HEK293T (cell line): Measurements from ENCODE around the gene NPTX2.

Experiments
- CTCF ChIA-PET: fragments of 350-600 bp; formaldehyde crosslinking; extraction: SDS; loops from one replicate; lab custom pipeline; 2021; ENCODE audit warnings: antibody characterized with exemption, inconsistent platforms; lab: Yijun Ruan, JAX
- POLR2A ChIA-PET: fragments of 350-600 bp; formaldehyde crosslinking; extraction: SDS; loops from one replicate; lab custom pipeline; 2020; ENCODE audit warnings: antibody characterized with exemption, inconsistent platforms; lab: Yijun Ruan, JAX
- DNase-seq: peaks from one replicate; pipeline ENCODE4 v3.0.0; 2012; ENCODE audit warnings: mixed read lengths; ENCODE audit errors: extremely low spot score
- ARNT ChIP-seq: fragments of 450-650 bp; IDR thresholded peaks from 2 replicates; pipeline ENCODE4 v1.6.1; 2017; ENCODE audit warnings: mild to moderate bottlenecking
- BHLHE40 ChIP-seq: fragments of 450-650 bp; IDR thresholded peaks from 2 replicates; pipeline ENCODE4 v1.6.1; 2016; ENCODE audit warnings: mild to moderate bottlenecking, moderate library complexity, borderline replicate concordance
- CTBP1 ChIP-seq: fragments of 450-650 bp; IDR thresholded peaks from 2 replicates; pipeline ENCODE4 v1.6.1; 2016; ENCODE audit warnings: borderline replicate concordance
- ELF4 ChIP-seq: fragments of 450-650 bp; IDR thresholded peaks from 2 replicates; pipeline ENCODE4 v1.6.1; 2017; ENCODE audit warnings: antibody characterized with exemption
- FOXA1 ChIP-seq: fragments of 450-650 bp; IDR thresholded peaks from 2 replicates; pipeline ENCODE4 v1.6.1; 2016; ENCODE audit warnings: mild to moderate bottlenecking
- FOXK2 ChIP-seq: fragments of 450-650 bp; IDR thresholded peaks from 2 replicates; pipeline ENCODE4 v1.6.1; 2016; ENCODE audit warnings: mild to moderate bottlenecking
- FOXM1 ChIP-seq: fragments of 450-650 bp; IDR thresholded peaks from 2 replicates; pipeline ENCODE4 v1.6.1; 2017; ENCODE audit warnings: mild to moderate bottlenecking, borderline replicate concordance
- HDGF ChIP-seq: fragments of 450-650 bp; IDR thresholded peaks from 2 replicates; pipeline ENCODE4 v1.6.1; 2017; ENCODE audit warnings: antibody characterized with exemption, borderline replicate concordance
- L3MBTL2 ChIP-seq: fragments of 450-650 bp; conservative IDR thresholded peaks from 2 replicates; pipeline ENCODE4 v1.6.1; 2016; ENCODE audit warnings: mild to moderate bottlenecking
- LEF1 ChIP-seq: fragments of 450-650 bp; IDR thresholded peaks from 2 replicates; pipeline ENCODE4 v1.6.1; 2017; ENCODE audit warnings: mild to moderate bottlenecking, borderline replicate concordance
- NFRKB ChIP-seq: fragments of 450-650 bp; IDR thresholded peaks from 2 replicates; pipeline ENCODE4 v1.6.1; 2016; ENCODE audit warnings: mild to moderate bottlenecking, moderate library complexity
- SP1 ChIP-seq: fragments of 450-650 bp; IDR thresholded peaks from 2 replicates; pipeline ENCODE4 v1.6.1; 2017
- SUZ12 ChIP-seq: fragments of 450-650 bp; IDR thresholded peaks from 2 replicates; pipeline ENCODE4 v1.6.1; 2016; ENCODE audit warnings: mild to moderate bottlenecking
- TARDBP ChIP-seq: fragments of 450-650 bp; IDR thresholded peaks from 2 replicates; pipeline ENCODE4 v1.6.1; 2016
- ZNF384 ChIP-seq: fragments of 450-650 bp; IDR thresholded peaks from 2 replicates; pipeline ENCODE4 v1.6.1; 2016
- TF ChIP-seq, protein P1 (sequence below): fragments of 450-650 bp; IDR thresholded peaks from 2 replicates; pipeline ENCODE4 v1.6.1; 2016

Gene NPTX2

DNA sequence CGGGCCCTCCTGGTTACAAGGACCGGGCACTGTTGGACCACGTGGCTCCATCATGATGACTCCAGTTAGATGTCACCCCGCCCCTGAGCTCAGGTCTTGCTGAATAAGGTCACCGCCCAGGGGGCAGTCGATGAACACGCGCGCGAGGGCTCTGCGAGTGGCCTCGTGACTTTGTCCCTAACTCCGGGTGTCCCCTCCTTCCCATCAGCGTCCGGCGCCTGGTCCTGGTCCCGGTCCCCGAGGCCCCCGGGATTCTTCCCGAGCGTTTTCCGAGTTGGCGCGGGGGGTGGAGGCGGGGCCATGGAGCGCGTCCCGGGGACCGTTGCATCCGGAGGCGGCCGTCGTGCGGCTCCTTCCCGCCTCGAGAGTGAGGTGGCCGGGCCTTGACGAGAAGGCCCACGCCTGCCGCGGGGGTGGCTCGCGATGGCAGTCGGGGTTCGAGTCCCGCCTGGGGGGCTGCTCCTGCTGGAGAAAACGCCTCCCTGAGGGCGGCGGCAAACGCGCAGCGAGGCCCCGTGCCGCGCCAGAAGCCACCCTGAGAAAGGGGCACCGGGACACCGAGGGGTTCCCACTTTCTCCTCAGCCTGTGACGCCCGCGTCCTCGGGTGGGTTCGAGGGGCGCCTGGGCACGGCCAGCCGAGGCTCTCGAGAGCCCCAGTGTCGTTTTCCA is 569 bp upstream of the NPTX2 start:
- ChIA-PET POLR2A (interaction anchor here (0.6 to 1.4 kb wide), 7 partner anchors 8 to 47 kb away, joined by 3 to 5 read pairs (median 4); no protein-coding TSS in a partner anchor), CTCF (interaction anchor here (1.0 kb wide), 1 partner anchor 215 kb away, joined by 3 read pairs; the partner anchor contains the start of gene BAIAP2L1)
- DNase-seq, result no peak
- TF ChIP-seq L3MBTL2 (peak; percentile 40), ARNT (no peak)

DNA sequence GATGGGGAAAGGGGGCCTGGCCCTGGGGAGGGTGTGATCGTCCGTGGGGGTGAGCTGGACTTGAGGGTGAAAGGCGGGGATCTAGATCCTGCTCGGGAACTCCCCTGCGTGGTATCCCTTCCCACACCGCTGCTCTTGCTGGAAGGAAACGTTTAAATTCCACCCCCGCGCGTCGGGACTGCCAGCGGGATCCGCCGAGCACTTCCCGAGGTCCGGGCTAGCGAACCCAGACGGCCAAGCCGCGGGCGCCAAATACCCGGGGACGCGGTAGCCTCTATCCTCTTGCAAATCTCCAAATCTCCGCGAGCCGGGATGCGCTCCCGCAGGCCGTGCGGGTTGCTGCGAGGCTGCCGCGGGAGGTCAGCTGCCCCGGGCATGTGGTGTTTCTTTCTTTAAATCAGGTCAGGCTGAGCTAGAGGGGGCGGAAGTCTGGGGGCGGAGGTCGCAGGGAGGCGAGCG is 904 bp downstream of the NPTX2 start:
- ChIA-PET CTCF (interaction anchor here (1.4 kb wide), 1 partner anchor 214 kb away, joined by 3 read pairs; no protein-coding TSS in a partner anchor), POLR2A (interaction anchor here (1.0 to 1.4 kb wide), 2 partner anchors 48 to 111 kb away, joined by 3 read pairs; no protein-coding TSS in a partner anchor)
- no peak for DNase-seq
- no peak for TF ChIP-seq HDGF
- no peak for TF ChIP-seq ZNF384
- no peak for TF ChIP-seq LEF1
- TF ChIP-seq SP1, result no peak
- TF ChIP-seq CTBP1, result no peak
- TF ChIP-seq L3MBTL2, result no peak
- TF ChIP-seq FOXK2, result no peak
- TF ChIP-seq NFRKB, result no peak
- no peak for TF ChIP-seq ARNT
- TF ChIP-seq FOXA1, result no peak
- no peak for TF ChIP-seq BHLHE40
- TF ChIP-seq, protein P1, sequence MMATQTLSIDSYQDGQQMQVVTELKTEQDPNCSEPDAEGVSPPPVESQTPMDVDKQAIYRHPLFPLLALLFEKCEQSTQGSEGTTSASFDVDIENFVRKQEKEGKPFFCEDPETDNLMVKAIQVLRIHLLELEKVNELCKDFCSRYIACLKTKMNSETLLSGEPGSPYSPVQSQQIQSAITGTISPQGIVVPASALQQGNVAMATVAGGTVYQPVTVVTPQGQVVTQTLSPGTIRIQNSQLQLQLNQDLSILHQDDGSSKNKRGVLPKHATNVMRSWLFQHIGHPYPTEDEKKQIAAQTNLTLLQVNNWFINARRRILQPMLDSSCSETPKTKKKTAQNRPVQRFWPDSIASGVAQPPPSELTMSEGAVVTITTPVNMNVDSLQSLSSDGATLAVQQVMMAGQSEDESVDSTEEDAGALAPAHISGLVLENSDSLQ, result no peak
- TF ChIP-seq FOXM1, result no peak
- no peak for TF ChIP-seq SUZ12
- no peak for TF ChIP-seq ELF4
- TF ChIP-seq TARDBP, result no peak

DNA sequence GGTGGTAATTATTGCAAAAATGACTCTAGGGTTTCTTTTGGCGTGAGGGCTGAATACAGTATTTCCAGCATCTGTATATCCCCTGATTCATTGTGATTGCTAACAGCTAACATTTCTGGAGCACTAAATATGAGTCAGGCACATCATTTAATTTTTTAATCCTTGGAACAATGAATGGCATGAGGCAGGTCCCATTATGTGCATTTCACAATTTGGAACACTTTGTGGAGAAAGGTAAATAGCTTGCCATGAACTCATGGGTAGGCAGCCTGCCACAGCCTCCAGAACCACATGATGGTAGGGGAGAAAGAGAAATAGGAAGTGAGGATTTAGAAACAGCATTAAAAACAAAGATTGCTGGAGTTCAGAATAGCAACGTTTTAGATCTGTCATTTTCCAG is 1.7 kb downstream of the NPTX2 start:
- POLR2A ChIA-PET, result no interaction called here
- no peak for TF ChIP-seq FOXA1
- no peak for TF ChIP-seq NFRKB
- no peak for TF ChIP-seq CTBP1
- no peak for TF ChIP-seq LEF1
- no peak for TF ChIP-seq L3MBTL2
- no peak for TF ChIP-seq BHLHE40
- TF ChIP-seq FOXM1, result no peak
- no peak for TF ChIP-seq HDGF
- TF ChIP-seq SUZ12, result no peak
- TF ChIP-seq ZNF384, result no peak
- TF ChIP-seq, protein P1, result no peak
- no peak for TF ChIP-seq TARDBP
- no peak for TF ChIP-seq ELF4
- TF ChIP-seq FOXK2, result no peak
- no peak for TF ChIP-seq ARNT
- TF ChIP-seq SP1, result no peak
- DNase-seq, result no peak
- CTCF ChIA-PET, result interaction anchor here (0.7 to 1.4 kb wide), 2 partner anchors 193 to 213 kb away, joined by 3 read pairs; no protein-coding TSS in a partner anchor

DNA sequence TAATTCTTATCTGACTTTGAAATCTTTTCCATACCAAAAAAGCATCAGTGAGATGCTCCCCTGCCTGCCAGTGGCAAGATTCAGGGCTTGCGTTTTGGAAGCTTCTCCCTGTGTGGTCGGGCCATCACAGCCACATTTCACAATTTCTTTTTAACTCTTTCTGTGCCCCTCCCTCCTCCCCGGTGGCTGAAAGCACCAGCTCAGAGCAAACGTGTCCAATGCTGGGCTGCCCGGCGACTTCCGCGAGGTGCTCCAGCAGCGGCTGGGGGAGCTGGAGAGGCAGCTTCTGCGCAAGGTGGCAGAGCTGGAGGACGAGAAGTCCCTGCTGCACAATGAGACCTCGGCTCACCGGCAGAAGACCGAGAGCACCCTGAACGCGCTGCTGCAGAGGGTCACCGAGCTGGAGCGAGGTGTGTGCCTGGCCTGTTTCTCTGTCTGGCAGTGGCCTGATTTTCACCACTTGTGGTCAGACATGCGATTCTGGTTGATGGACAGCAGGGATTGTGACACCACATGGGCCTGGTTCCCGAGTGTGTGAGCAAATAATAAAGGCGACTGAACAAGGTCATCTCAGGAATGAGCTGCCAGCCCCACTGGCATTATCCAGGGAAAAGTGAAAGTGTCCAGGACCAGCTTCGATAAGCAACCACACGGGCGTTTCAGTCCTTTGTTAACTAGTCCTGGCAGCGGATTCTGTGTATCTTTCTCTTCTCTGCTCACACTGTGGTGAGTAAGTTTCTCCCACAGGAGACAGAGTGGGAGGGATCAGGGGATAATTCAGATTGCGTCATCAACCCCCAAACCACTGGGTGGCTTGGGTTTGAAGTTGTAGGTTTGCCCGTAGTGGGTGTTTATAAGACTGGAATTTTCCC is 2.6 kb downstream of the NPTX2 start:
- POLR2A ChIA-PET, result no interaction called here
- CTCF ChIA-PET, result interaction anchor here (0.7 kb wide), 1 partner anchor 194 kb away, joined by 3 read pairs; no protein-coding TSS in a partner anchor
- TF ChIP-seq NFRKB (no peak), CTBP1 (no peak), FOXA1 (no peak), TARDBP (no peak)
- TF ChIP-seq, protein P1, result no peak
- no peak for DNase-seq

DNA sequence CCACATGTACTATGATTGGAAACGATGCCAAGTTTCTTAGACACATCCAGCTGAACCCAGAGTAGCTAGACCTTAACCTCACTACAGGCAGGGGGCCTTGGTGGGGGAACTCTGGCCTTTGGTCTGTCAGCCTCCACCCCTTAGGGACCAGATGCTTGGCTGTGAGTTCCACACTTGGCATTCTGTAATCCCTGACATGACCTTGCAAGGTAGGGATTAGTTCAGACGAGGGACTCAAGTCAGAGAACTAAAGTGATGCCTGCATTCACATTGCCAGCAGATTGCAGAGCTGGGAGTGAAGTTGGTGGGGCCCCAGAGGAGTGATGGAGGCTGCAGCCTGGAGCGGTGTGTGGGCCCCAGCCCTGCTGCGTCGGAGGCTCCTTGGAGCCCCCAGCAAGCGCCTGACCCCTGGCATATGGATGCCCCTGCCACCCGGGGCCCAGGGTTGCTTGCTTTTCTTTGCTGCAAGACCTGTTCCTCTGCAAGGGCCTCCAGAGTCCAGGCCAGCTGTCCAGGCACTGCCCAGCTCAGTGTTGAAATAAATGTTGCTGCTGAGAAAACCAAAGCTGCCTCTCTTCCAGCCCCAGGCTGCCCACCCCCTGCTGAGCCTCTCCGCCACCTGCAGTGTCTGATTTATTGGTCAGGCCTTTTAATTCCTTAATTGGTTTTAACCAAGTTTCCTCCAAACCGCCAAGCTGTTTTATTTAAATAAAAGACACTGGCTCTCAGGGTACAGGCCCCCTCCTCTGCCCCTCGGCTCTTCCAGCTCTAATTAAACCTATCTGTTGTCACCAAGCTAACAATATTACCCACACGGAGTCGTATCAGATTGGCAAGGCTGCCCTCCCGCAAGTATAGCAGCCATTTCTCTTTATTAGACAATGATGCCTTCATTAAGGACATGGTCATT is 4.7 kb downstream of the NPTX2 start:
- POLR2A ChIA-PET, result interaction anchor here (1.4 kb wide), 1 partner anchor 9 kb away, joined by 4 read pairs; no protein-coding TSS in a partner anchor
- no peak for TF ChIP-seq ZNF384
- no peak for TF ChIP-seq FOXK2
- TF ChIP-seq NFRKB, result no peak
- TF ChIP-seq TARDBP, result no peak
- no peak for TF ChIP-seq SP1
- no peak for TF ChIP-seq CTBP1
- TF ChIP-seq LEF1, result no peak
- TF ChIP-seq BHLHE40, result no peak
- no peak for TF ChIP-seq FOXA1
- no peak for TF ChIP-seq FOXM1
- no peak for DNase-seq
- CTCF ChIA-PET, result interaction anchor here (0.6 kb wide), 1 partner anchor 216 kb away, joined by 3 read pairs; no protein-coding TSS in a partner anchor
